ENCODE measurements around the gene BTN3A1.
"Not testable (repeated sequence)": the region's sequence is repeated elsewhere in the genome, so short reads cannot be mapped to it uniquely, and the experiment has no call there.

The BTN3A1 gene

GRCh38 chr6:26452631-26453235, 50.7 kb downstream of the BTN3A1 start:
- no peak overlapping the region for H3K27ac ChIP-seq (ENCODE audit: low read depth in 2 of 2, low read length in 2 of 2)
- H3K4me1 ChIP-seq (ENCODE audit: control insufficient read depth in 2 of 2, insufficient read depth in 2 of 2, low read length in 2 of 2), result peaks cover 3 to 5% of the 10 kb centered on the region in 2 donors
- no peak overlapping the region for H3K4me3 ChIP-seq (ENCODE audit: low read length in 2 of 2)
- H3K9me3 ChIP-seq (ENCODE audit: control insufficient read depth in 2 of 2, low read length in 2 of 2), result no peaks in the 10 kb centered on the region
- no peaks in the 10 kb centered on the region for H3K27me3 ChIP-seq (ENCODE audit: control insufficient read depth in 2 of 2, insufficient read depth in 2 of 2, low read length in 2 of 2)
- no peak overlapping the region for H3K9ac ChIP-seq (ENCODE audit: low read depth in 1 of 2, low read length in 2 of 2)
- peaks cover 11 to 16% of the 10 kb centered on the region in 2 donors for H3K36me3 ChIP-seq (ENCODE audit: control insufficient read depth in 2 of 2, insufficient read depth in 2 of 2, low read length in 2 of 2)

GRCh38 chr6:26454631-26455030, 52.6 kb downstream of the BTN3A1 start:
- Histone ChIP-seq H3K4me1 (ENCODE audit: control insufficient read depth in 2 of 2, insufficient read depth in 2 of 2, low read length in 2 of 2) (peaks cover 10 to 13% of the 10 kb centered on the region in 2 donors), H3K27ac (ENCODE audit: low read depth in 2 of 2, low read length in 2 of 2) (no peak overlapping the region), H3K36me3 (ENCODE audit: control insufficient read depth in 2 of 2, insufficient read depth in 2 of 2, low read length in 2 of 2) (peaks cover 9 to 13% of the 10 kb centered on the region in 2 donors), H3K9ac (ENCODE audit: low read depth in 1 of 2, low read length in 2 of 2) (no peak overlapping the region), H3K4me3 (ENCODE audit: low read length in 2 of 2) (no peak overlapping the region), H3K27me3 (ENCODE audit: control insufficient read depth in 2 of 2, insufficient read depth in 2 of 2, low read length in 2 of 2) (no peaks in the 10 kb centered on the region), H3K9me3 (ENCODE audit: control insufficient read depth in 2 of 2, low read length in 2 of 2) (no peaks in the 10 kb centered on the region)

GRCh38 chr6:26455357-26455970, 53.4 kb downstream of the BTN3A1 start:
- Histone ChIP-seq H3K36me3 (ENCODE audit: control insufficient read depth in 2 of 2, insufficient read depth in 2 of 2, low read length in 2 of 2) (peaks cover 12% of the 10 kb centered on the region in 2 donors), H3K9ac (ENCODE audit: low read depth in 1 of 2, low read length in 2 of 2) (no peak overlapping the region), H3K27me3 (ENCODE audit: control insufficient read depth in 2 of 2, insufficient read depth in 2 of 2, low read length in 2 of 2) (no peaks in the 10 kb centered on the region), H3K4me1 (ENCODE audit: control insufficient read depth in 2 of 2, insufficient read depth in 2 of 2, low read length in 2 of 2) (peaks cover 13 to 18% of the 10 kb centered on the region in 2 donors), H3K27ac (ENCODE audit: low read depth in 2 of 2, low read length in 2 of 2) (no peak overlapping the region), H3K4me3 (ENCODE audit: low read length in 2 of 2) (no peak overlapping the region), H3K9me3 (ENCODE audit: control insufficient read depth in 2 of 2, low read length in 2 of 2) (no peaks in the 10 kb centered on the region)

GRCh38 chr6:26457264-26457805, 55.3 kb downstream of the BTN3A1 start:
- peak overlapping the region; percentile 86 to 96 for H3K27ac ChIP-seq (ENCODE audit: low read depth in 2 of 2, low read length in 2 of 2)
- H3K9ac ChIP-seq (ENCODE audit: low read depth in 1 of 2, low read length in 2 of 2), result peak overlapping the region; percentile 49 to 93
- no peaks in the 10 kb centered on the region for H3K27me3 ChIP-seq (ENCODE audit: control insufficient read depth in 2 of 2, insufficient read depth in 2 of 2, low read length in 2 of 2)
- H3K9me3 ChIP-seq (ENCODE audit: control insufficient read depth in 2 of 2, low read length in 2 of 2), result no peaks in the 10 kb centered on the region
- peak overlapping the region; percentile 83 to 95 for H3K4me3 ChIP-seq (ENCODE audit: low read length in 2 of 2)
- peaks cover 19% of the 10 kb centered on the region in 2 donors for H3K36me3 ChIP-seq (ENCODE audit: control insufficient read depth in 2 of 2, insufficient read depth in 2 of 2, low read length in 2 of 2)
- H3K4me1 ChIP-seq (ENCODE audit: control insufficient read depth in 2 of 2, insufficient read depth in 2 of 2, low read length in 2 of 2), result peaks cover 13 to 20% of the 10 kb centered on the region in 2 donors

GRCh38 chr6:26457806-26458688, 56.0 kb downstream of the BTN3A1 start, which contains the start of gene BTN2A1:
BTN2A1 (plus strand) TSS chr6:26457955; CDS start chr6:26458637, 682 bp downstream.
- Histone ChIP-seq H3K36me3 (ENCODE audit: control insufficient read depth in 2 of 2, insufficient read depth in 2 of 2, low read length in 2 of 2) (peaks cover 26% of the 10 kb centered on the region in 2 donors), H3K9me3 (ENCODE audit: control insufficient read depth in 2 of 2, low read length in 2 of 2) (no peaks in the 10 kb centered on the region), H3K9ac (ENCODE audit: low read depth in 1 of 2, low read length in 2 of 2) (peak within 1 kb of the TSS; percentile 82 to 93), H3K4me1 (ENCODE audit: control insufficient read depth in 2 of 2, insufficient read depth in 2 of 2, low read length in 2 of 2) (peaks cover 13 to 20% of the 10 kb centered on the region in 2 donors), H3K27ac (ENCODE audit: low read depth in 2 of 2, low read length in 2 of 2) (peak within 1 kb of the TSS; percentile 86 to 96), H3K27me3 (ENCODE audit: control insufficient read depth in 2 of 2, insufficient read depth in 2 of 2, low read length in 2 of 2) (no peaks in the 10 kb centered on the region), H3K4me3 (ENCODE audit: low read length in 2 of 2) (peak within 1 kb of the TSS; percentile 83 to 95)

GRCh38 chr6:26459023-26459810, 57.1 kb downstream of the BTN3A1 start:
- H3K4me1 ChIP-seq (ENCODE audit: control insufficient read depth in 2 of 2, insufficient read depth in 2 of 2, low read length in 2 of 2), result peaks cover 13 to 20% of the 10 kb centered on the region in 2 donors
- H3K4me3 ChIP-seq (ENCODE audit: low read length in 2 of 2), result peak overlapping the region; percentile 25 to 83
- no peak overlapping the region for H3K27ac ChIP-seq (ENCODE audit: low read depth in 2 of 2, low read length in 2 of 2)
- peaks cover 34 to 37% of the 10 kb centered on the region in 2 donors for H3K36me3 ChIP-seq (ENCODE audit: control insufficient read depth in 2 of 2, insufficient read depth in 2 of 2, low read length in 2 of 2)
- H3K9me3 ChIP-seq (ENCODE audit: control insufficient read depth in 2 of 2, low read length in 2 of 2), result no peaks in the 10 kb centered on the region
- H3K27me3 ChIP-seq (ENCODE audit: control insufficient read depth in 2 of 2, insufficient read depth in 2 of 2, low read length in 2 of 2), result no peaks in the 10 kb centered on the region
- H3K9ac ChIP-seq (ENCODE audit: low read depth in 1 of 2, low read length in 2 of 2), result peak overlapping the region in 1 of 2 donors; percentile 5

GRCh38 chr6:26461353-26461752, 59.3 kb downstream of the BTN3A1 start:
- H3K27ac ChIP-seq (ENCODE audit: low read depth in 2 of 2, low read length in 2 of 2); H3K9ac ChIP-seq (ENCODE audit: low read depth in 1 of 2, low read length in 2 of 2); H3K27me3 ChIP-seq (ENCODE audit: control insufficient read depth in 2 of 2, insufficient read depth in 2 of 2, low read length in 2 of 2); H3K9me3 ChIP-seq (ENCODE audit: control insufficient read depth in 2 of 2, low read length in 2 of 2); H3K4me3 ChIP-seq (ENCODE audit: low read length in 2 of 2): not testable (repeated sequence)
- peaks cover 56 to 58% of the 10 kb centered on the region in 2 donors for H3K36me3 ChIP-seq (ENCODE audit: control insufficient read depth in 2 of 2, insufficient read depth in 2 of 2, low read length in 2 of 2)
- peaks cover 13 to 20% of the 10 kb centered on the region in 2 donors for H3K4me1 ChIP-seq (ENCODE audit: control insufficient read depth in 2 of 2, insufficient read depth in 2 of 2, low read length in 2 of 2)

- peaks cover 72 to 79% of the 10 kb centered on the region in 2 donors for H3K36me3 ChIP-seq (ENCODE audit: control insufficient read depth in 2 of 2, insufficient read depth in 2 of 2, low read length in 2 of 2)
- no peak overlapping the region for H3K9ac ChIP-seq (ENCODE audit: low read depth in 1 of 2, low read length in 2 of 2)
- no peaks in the 10 kb centered on the region for H3K9me3 ChIP-seq (ENCODE audit: control insufficient read depth in 2 of 2, low read length in 2 of 2)
- no peak overlapping the region for H3K4me3 ChIP-seq (ENCODE audit: low read length in 2 of 2)
- H3K27me3 ChIP-seq (ENCODE audit: control insufficient read depth in 2 of 2, insufficient read depth in 2 of 2, low read length in 2 of 2), result no peaks in the 10 kb centered on the region
- H3K27ac ChIP-seq (ENCODE audit: low read depth in 2 of 2, low read length in 2 of 2), result no peak overlapping the region
- peaks cover 9 to 13% of the 10 kb centered on the region in 2 donors for H3K4me1 ChIP-seq (ENCODE audit: control insufficient read depth in 2 of 2, insufficient read depth in 2 of 2, low read length in 2 of 2)
These were observed 61.9 kb downstream of the BTN3A1 start for GRCh38 chr6:26464014-26464413.

GRCh38 chr6:26464416-26465131, 62.5 kb downstream of the BTN3A1 start:
- H3K27ac ChIP-seq (ENCODE audit: low read depth in 2 of 2, low read length in 2 of 2), result no peak overlapping the region
- peaks cover 3 to 7% of the 10 kb centered on the region in 2 donors for H3K4me1 ChIP-seq (ENCODE audit: control insufficient read depth in 2 of 2, insufficient read depth in 2 of 2, low read length in 2 of 2)
- H3K9me3 ChIP-seq (ENCODE audit: control insufficient read depth in 2 of 2, low read length in 2 of 2), result no peaks in the 10 kb centered on the region
- no peak overlapping the region for H3K9ac ChIP-seq (ENCODE audit: low read depth in 1 of 2, low read length in 2 of 2)
- no peak overlapping the region for H3K4me3 ChIP-seq (ENCODE audit: low read length in 2 of 2)
- peaks cover 68 to 75% of the 10 kb centered on the region in 2 donors for H3K36me3 ChIP-seq (ENCODE audit: control insufficient read depth in 2 of 2, insufficient read depth in 2 of 2, low read length in 2 of 2)
- H3K27me3 ChIP-seq (ENCODE audit: control insufficient read depth in 2 of 2, insufficient read depth in 2 of 2, low read length in 2 of 2), result no peaks in the 10 kb centered on the region

Measured in mucosa of rectum (tissue), 2 donors.